AG08395 (cell line): Measurements from ENCODE around the gene ARHGEF6.
"Not testable (repeated sequence)": the region's sequence is repeated elsewhere in the genome, so short reads cannot be mapped to it uniquely, and the experiment has no call there.

Experiments used
- DNase-seq: peaks from one replicate; pipeline ENCODE4 v3.0.0; 2012; ENCODE audit warnings: mixed read lengths, low spot score

The ARHGEF6 gene, protein sequence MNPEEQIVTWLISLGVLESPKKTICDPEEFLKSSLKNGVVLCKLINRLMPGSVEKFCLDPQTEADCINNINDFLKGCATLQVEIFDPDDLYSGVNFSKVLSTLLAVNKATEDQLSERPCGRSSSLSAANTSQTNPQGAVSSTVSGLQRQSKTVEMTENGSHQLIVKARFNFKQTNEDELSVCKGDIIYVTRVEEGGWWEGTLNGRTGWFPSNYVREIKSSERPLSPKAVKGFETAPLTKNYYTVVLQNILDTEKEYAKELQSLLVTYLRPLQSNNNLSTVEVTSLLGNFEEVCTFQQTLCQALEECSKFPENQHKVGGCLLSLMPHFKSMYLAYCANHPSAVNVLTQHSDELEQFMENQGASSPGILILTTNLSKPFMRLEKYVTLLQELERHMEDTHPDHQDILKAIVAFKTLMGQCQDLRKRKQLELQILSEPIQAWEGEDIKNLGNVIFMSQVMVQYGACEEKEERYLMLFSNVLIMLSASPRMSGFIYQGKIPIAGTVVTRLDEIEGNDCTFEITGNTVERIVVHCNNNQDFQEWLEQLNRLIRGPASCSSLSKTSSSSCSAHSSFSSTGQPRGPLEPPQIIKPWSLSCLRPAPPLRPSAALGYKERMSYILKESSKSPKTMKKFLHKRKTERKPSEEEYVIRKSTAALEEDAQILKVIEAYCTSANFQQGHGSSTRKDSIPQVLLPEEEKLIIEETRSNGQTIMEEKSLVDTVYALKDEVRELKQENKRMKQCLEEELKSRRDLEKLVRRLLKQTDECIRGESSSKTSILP

DNA sequence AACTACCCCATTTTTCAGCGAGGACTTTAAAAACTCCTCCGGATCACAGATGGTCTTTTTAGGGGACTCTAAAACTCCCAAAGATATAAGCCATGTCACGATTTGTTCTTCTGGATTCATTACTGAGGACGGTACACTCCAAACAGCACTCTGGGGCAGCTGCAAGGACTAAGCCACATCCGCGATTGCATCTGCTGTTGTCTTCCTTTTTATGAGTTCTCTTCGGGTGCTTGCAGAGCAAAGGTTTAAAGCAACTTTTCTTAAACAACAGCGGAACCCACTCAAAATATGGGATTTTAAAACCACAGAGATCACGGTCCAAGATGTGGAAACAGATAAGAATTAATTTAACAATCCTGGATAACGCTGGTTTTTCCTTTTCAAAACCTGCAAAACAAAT, at the start of gene ARHGEF6:
TSS of gene ARHGEF6 (minus strand) at position 170 of the 400 bp plus-strand sequence. CDS start at position 120, 50 bp downstream.
- DNase-seq = no peak

DNA sequence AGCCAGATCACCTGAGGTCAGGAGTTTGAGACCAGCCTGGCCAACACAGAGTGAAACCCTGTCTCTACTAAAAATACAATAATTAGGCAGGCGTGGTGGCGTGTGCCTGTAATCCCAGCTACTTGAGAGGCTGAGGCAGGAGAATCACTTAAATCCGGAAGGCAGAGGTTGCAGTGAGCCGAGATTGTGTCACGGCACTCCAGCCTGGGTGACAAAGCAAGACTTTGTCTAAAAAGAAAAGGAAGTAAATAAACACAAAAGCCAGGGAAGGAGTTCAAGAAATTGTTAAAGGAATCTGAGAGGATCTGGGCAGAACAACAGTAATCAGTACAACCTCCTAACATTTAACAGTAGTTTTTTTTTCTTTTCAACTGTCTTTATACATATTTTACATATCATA, 48.7 kb upstream of the ARHGEF6 start:
- no peak for DNase-seq

DNA sequence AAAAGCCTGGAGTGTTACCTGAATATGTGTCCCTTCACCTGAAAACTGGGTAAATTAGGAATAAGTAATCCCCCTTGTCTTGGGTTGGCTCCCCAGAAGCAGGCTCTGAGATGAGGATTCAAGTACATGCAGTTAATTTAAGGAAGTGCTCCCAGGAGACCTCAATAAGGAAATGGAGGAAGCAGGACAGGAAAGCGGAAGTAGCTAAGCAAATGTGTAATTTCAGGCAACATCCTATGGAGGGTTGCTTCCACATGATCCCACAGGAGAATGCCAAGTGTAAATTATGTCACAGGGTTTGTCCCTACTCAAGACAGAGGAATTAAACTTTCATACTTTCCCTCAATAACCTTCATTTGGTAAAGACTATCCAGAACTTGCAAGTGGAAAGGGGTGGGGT, 48.1 kb upstream of the ARHGEF6 start:
- DNase-seq = no peak

DNA sequence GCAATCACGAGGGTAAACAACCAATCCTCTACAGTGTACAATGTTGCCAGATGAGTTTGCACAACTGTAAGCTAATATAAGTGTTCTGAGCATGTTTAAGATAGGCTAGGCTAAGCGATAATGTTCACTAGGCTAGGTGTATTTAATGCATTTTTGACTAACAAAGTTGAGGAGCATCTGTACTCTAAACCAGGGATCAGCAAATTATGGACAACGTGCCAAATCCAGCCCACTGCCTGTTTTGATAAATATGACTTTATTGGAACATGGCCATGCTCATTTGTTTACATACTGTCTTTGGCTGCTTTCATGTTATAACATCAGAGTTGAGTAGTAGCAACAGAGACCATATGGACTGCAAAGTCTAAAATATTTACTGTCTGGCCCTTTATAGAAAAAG, 46.3 kb upstream of the ARHGEF6 start:
- DNase-seq = no peak

DNA sequence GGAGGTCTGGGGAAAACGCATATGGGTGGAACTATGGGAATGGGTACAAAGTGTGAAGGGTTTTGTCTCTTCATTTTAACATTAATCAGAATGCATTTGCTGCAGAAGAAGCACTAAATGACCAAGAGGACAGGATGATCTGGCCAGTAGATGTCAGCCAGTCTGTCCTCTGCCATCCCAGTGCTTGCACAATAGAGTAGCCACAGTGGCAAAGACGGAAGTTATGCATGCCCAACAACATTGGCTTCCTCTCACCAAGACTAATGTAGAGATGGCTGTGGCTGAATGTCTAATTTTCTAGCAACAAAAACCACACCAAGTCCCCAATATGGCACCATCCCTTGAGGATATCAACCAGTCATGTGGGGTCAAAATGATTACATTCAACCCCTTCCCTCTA, 45.0 kb upstream of the ARHGEF6 start:
- DNase-seq = no peak

DNA sequence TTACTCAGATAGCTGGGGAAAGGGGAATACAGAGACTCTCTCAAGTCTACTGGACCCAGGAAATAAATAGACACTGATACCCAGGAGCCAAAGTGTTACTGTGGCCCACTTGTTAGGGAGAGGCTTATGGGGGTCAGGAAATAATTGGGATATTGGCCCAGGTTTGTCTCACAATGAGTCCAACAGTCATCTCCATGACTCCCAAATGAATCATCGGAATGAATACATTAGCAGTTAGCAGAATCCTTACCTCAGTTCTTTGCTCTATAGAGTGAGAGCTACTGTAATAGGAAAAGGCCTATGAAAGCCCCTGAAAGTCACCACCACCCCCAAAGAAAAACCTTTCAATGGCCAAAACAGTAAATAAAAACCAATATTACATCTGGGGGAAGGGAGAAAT, 42.4 kb upstream of the ARHGEF6 start:
- DNase-seq = peak; percentile 37

DNA sequence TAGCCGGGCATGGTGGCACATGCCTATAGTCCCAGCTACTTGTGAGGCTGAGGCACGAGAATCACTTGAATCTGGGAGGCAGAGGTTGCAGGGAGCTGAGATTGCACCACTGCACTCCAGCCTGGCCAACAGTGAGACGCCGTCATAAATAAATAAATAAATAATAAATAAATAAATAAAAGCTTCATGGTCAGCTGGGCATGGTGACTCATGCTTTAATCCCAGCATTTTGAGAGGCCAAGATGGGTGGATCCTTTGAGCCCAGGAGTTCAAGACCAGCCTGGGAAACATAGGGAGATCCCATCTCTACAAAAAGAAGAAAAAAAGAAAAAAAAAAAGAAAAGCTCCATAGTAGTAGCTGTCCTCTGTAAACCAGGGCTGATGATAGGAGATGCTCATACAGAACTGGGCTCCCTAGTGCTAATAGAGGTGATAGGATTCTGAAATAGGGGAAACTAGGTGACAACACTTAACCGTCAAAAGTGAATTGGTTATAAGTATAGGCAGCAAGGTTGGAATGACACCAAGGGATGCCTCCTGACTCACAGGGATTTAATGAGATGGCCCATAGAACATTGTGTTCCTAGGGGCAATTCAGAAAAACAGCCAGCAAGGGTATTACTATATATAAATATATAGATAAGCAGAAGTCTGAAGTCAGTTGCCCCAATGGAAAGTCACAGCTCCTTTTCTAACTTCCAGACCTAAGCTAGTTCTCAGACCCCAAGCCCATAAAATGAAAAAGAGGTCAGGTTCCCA, 41.8 kb upstream of the ARHGEF6 start:
- DNase-seq = no peak

DNA sequence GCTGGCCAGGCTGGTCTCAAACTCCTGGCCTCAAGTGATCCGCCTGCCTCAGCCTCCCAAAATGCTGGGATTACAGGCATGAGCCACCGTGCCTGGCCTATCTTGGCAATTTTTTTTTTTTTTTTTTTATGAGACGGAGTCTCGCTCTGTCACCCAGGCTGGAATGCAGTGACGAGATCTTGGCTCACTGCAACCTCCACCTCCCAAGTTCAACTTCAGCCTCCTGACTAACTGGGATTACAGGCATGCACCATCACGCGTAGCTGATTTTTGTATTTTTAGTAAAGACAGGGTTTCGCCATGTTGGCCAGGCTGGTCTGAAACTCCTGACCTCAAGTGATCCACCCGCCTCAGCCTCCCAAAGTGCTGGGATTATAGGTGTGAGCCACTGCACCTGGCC, 39.0 kb upstream of the ARHGEF6 start:
- not testable (repeated sequence) for DNase-seq

DNA sequence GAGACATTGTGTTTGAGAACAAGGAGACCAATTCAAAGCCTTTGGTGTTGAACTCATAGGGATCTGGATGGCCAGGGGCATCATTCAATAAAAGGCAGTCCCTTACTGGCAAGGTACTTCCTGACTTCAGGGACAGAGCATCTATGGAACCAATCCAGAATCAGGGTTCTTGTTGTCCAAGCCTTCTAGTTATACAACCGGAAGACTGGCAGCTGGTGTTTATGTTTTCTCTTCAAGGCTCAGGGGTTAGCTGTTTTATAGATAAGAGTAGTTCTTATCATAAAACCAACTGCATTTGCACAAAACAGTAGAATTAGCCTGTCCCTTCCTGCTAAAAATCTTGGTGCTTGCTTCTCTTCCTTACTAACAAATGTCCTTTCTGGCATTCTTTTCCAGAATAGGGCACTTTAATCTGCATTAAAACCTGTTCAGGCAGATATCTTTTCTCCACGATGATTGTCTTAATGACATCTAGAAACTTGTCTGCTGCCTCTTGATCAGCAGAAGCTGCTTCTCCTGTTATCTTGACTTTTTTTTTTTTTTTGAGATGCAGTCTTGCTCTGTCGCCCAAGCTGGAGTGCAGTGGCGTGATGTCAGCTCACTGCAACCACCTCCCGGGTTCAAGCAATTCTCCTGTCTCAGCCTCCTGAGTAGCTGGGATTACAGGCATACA, 38.4 kb upstream of the ARHGEF6 start:
- no peak for DNase-seq

DNA sequence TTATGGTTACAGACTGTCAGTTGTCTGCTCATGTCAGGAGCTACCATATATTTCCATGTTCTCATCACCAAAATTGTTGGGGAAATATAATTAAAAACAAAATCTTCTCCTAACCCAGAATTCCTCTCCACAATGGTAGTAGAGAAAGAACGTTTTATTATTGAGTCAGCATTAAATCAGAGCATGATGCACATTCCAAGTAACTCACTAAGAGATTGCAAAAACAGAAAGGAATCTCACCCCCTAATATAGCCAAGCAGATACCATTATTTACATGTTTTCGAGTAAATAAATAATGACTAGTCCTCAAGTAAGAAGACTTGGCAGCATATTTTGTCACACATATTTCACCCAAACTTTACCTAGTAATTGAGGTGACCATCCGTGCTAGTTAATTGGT, 36.2 kb upstream of the ARHGEF6 start:
- peak; percentile 39 for DNase-seq

DNA sequence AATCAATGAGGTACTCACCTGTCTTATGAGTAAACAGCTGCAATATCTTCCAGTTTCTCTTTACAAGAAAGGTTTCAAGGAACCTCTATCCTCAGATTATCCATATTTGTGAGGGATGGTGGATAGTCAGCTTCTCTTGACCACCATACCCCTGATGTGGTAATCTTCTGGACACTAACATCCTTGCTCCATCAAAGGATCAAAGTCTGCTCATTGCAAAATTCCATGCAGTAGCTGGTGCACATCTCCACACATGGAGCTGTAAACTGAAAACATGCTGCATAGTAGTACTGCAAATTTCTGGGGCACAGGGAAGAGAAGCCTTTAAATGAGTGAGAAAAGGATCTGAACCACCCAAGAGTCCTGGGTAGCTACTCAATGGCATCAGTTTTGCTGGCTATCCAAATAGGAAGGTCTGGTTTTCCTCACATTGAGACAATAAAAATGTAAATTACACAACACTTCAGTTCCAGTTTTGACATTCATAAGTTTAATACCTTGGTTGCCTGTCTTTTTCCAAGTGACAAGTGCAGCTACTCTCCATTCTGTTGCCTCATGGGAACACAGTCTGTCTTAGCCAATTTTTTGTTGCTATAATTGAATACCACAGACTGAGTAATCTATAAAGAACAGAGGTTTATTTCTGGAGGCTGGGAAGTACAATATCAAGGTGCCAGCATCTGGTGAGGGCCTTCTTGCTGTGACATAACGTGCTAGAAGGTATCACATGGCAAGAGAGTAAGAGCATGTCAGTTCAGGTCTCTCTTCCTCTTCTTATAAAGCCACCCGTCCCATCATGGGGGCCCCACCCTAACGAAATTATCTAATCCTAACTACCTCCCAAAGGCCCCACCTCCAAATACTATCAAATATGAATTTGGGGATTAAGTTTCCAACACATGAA, 34.4 kb upstream of the ARHGEF6 start:
- DNase-seq = no peak

DNA sequence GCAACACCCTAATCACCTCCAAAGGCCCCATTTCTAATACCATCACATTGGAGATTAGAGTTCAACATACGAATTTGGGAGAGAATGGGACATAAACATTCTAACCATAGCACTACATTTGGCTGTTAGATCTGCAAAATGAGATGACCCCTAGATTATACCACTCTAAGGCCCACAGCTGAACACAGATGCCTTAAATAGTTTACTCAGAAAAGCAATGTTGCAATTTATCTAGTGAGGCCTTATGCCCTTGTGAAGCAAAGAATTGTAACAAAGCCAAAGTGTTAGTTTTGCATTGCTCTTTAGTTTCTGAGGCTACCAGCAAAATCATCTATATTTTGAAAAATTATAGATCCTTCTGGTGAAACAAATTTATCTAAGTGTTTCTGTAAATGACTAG, 31.6 kb upstream of the ARHGEF6 start:
- peak; percentile 6 for DNase-seq

DNA sequence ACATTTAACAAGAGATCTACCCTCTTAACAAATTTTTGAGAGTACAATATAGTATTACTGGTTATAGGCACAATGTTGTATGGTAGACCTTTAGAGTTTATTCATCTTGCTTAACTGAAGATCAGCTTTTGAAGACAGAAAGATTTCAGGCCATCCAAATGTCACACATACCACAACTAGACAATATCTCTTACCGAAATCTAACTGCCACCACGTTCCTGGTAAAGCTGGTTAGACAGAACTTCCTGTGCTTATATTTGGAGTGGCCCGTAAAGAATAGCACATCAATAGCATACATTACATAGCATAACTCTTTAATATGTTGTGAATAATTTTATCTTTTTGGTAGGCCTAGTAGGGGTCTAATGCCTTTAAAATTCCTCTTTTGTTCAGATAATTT, 29.8 kb upstream of the ARHGEF6 start:
- no peak for DNase-seq

DNA sequence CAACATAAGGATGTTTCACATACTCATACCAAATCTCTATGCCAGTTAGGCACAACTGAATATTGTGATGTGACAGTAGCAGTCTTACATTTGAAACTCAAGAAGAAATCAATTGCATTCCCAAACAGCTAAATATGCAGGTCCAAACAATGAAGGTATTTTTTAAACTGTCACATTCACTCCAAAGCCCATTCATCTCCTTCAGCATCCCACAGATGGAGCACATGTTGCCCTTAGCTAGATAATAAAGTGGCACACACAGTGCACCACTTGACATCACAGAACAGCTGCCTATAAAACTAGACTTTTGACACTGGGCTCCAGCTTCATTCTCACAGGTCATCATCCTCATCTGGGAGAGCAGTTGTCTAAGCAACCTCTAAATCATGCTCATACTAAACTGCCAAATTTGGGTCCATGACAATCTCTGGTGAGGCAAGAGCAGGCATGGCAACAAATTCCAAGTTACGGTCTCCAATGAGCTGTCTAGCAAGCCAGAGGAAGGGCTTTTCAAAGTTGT, 26.2 kb upstream of the ARHGEF6 start:
- no peak for DNase-seq

DNA sequence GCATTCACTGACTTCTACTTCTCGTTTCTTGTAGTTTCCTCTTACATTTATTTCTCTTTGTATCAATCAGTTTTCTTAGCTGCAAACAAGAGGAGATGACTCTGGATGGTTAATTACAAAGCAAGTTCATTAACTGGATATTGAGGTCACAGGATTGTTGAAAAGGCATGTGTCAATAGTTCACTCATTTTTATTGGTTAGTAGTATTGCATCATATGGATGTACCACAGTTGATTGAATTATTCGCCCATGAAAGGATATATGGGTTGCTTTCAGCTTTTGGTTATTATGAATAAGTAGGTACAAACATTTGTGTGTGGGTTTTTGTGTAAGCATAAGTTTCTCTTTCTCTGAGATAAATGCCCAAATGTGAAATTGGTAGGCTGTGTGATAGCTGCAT, 21.8 kb upstream of the ARHGEF6 start:
- DNase-seq = no peak

DNA sequence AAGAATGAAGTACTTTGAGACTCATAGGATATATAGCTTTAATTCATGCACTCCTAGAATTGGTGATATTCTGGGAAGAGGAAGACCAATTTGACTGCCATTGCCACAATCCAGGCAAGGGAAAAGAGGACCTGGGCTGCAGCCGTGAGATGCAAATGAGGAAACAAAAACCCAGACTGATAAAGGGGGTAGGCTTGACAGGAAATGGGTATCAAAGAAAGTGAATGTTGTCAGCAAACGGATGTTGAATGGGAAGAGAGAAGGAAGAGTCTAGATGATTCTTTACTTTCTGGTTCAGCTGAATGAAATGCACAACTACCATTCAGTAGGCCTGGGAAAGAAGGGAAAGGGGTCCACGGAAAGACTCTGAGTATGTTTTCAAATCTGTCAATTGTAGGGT, 17.1 kb upstream of the ARHGEF6 start:
- no peak for DNase-seq

DNA sequence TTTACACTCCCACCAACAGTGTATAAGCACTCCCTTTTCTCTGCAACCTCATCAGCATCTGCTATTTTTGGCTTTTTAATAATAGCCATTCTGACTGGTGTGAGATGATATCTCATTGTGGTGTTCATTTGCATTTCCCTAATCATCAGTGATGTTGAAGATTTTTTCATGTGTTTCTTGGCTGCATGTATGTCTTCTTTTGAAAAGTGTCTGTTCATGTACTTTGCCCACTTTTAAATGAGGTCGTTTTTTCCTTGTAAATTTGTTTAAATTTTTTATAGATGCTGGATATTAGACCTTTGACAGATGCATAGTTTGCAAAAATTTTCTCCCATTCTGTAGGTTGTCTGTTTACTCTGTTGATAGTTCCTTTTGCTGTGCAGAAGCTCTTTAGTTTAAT, 14.4 kb upstream of the ARHGEF6 start:
- not testable (repeated sequence) for DNase-seq

DNA sequence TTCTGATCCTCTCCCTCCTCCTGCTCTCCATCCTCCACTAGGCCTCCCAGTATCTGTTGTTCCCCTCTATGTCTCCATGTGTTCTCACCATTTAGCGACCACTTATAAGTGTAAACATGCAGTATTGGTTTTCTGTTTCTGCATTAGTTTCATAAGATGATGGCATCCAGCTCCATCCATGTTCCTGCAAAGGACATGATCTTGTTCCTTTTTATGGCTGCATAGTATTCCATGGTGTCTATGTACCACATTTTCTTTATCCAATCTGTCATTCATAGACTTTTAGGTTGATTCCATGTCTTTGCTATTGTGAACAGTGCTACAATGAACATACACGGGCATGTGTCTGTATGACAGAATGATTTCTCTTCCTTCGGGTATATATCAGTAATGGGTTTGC, 13.9 kb upstream of the ARHGEF6 start:
- DNase-seq = not testable (repeated sequence)

DNA sequence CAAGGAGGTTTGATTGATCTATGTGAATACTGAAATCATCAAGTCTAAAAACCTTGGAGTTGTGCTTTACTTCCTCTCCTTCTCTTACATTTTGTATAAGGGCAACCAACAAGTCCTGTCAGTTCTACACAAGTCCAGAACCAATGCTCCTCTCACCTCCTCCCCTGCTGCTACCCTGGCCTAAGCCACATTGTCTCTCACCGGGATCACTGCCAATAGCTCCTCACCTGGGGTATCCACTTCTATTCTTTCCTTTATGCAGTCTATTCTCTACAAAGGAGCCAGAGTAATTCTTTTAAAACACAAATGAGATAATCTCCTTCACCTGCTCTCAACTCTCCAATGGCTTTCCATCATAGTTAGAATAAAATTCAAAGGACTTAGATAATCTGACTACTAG, 13.3 kb upstream of the ARHGEF6 start:
- DNase-seq = no peak

DNA sequence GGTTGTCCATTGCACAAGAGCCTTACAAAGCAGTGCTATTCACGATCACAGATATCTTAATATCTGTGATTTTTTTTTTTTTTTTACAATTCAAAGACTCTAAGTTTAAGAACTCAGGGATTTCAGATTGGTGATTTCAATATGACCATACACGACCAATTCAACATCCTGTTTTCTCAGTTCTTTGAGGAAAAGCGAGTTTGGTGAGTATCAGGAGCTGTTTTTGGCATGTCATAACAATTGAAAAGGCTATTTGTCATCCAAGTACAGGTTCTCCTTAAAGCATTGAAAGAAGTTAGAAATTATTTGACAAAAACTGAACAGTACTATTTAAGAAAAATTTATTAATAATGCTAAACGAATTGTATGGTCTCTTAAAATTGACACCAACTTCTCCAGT, 9.1 kb upstream of the ARHGEF6 start:
- DNase-seq = no peak

DNA sequence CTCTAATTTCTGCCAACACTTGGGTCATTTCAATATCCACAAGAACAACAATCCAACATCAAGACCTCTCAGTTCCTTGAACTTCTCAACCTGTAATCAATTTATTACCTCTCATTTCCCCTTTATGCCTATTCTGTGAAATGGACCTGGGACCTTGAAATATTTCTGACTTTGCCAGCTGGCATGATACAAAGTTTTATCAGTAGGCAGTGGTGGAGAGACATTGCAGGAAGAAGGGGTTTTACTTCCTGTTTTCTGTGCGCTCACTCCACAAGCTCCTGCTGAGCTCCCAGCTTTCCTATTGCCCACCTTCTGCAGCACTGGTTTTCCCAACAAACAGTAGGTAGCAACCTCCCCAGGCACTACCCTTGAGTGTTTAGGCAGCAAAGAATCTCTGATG, 3.5 kb upstream of the ARHGEF6 start:
- DNase-seq = no peak
